PC-3 (cell line): ENCODE results near the gene MBNL1. TPM values are rescaled to one million over a fixed set of nuclear protein-coding genes. Genes with fewer than 3 reads are reported as not detected.

Experiments used
- ATAC-seq: fragments of 200-7000 bp; cut with Tn5 transposase; 2 replicates; pipeline ENCODE4 v1.9.1; 2020; ENCODE audit warnings: mild to moderate bottlenecking, moderate library complexity
- BruUV-seq: library from RNA; stranded (reverse); fragments of 400-500 nt; replicated peaks from 2 replicates; lab custom pipeline; 2021; lab: Mats Ljungman, UMichigan
- CTCF ChIA-PET: fragments of 300-600 bp; sonication (Branson Sonifier 250); formaldehyde crosslinking; loops from one replicate; lab custom pipeline; 2022; ENCODE audit warnings: antibody characterized with exemption; lab: Charles Lee
- POLR2A ChIA-PET: fragments of 300-600 bp; sonication (Branson Sonifier 250); formaldehyde crosslinking; loops from one replicate; lab custom pipeline; 2022; ENCODE audit warnings: antibody characterized with exemption; ENCODE audit not compliant: unreplicated experiment; lab: Charles Lee
- DNase-seq: peaks from one replicate; pipeline ENCODE4 v3.0.0-alpha.2; 2015
- H2AFZ ChIP-seq: fragments of 300-600 bp; sonication (generic); 2 replicates; pipeline ENCODE4 v1.6.0; 2016; ENCODE audit warnings: antibody characterized with exemption, low read length
- H3F3A ChIP-seq: fragments of 300-600 bp; sonication (generic); one replicate; pipeline ENCODE4 v1.6.0; 2017; ENCODE audit warnings: antibody characterized with exemption, low read length, control low read depth, mild to moderate bottlenecking; ENCODE audit not compliant: unreplicated experiment
- H3K27ac ChIP-seq: fragments of 300-600 bp; sonication (generic); 2 replicates; pipeline ENCODE4 v1.5.1; 2016; ENCODE audit warnings: mild to moderate bottlenecking, low read length
- H3K27me3 ChIP-seq: fragments of 300-600 bp; sonication (generic); 2 replicates; pipeline ENCODE4 v1.6.1; 2016; ENCODE audit warnings: low read length, mixed read lengths
- H3K36me3 ChIP-seq: fragments of 300-600 bp; sonication (generic); 2 replicates; pipeline ENCODE4 v1.6.1; 2016; ENCODE audit warnings: low read depth, mixed run types, low read length, mixed read lengths
- H3K4me1 ChIP-seq: fragments of 300-600 bp; sonication (generic); 2 replicates; pipeline ENCODE4 v1.5.1; 2016; ENCODE audit warnings: low read length; ENCODE audit not compliant: insufficient read depth
- H3K4me2 ChIP-seq: fragments of 300-600 bp; sonication (generic); 2 replicates; pipeline ENCODE4 v1.6.0; 2016; ENCODE audit warnings: low read length
- H3K4me3 ChIP-seq: fragments of 300-600 bp; sonication (generic); 2 replicates; pipeline ENCODE4 v1.5.1; 2016; ENCODE audit warnings: mild to moderate bottlenecking, low read length, mixed read lengths
- H3K79me2 ChIP-seq: fragments of 300-600 bp; sonication (generic); 2 replicates; pipeline ENCODE4 v1.6.1; 2017; ENCODE audit warnings: low read length, mixed read lengths
- H3K9ac ChIP-seq: fragments of 300-600 bp; sonication (generic); 2 replicates; pipeline ENCODE4 v1.6.0; 2016; ENCODE audit warnings: mild to moderate bottlenecking, low read length
- H3K9me2 ChIP-seq: fragments of 300-600 bp; sonication (generic); replicated peaks from 2 replicates; pipeline ENCODE4 v1.6.1; 2016; ENCODE audit warnings: mixed run types, low read length, mixed read lengths
- H3K9me3 ChIP-seq: fragments of 300-600 bp; sonication (generic); 2 replicates; pipeline ENCODE4 v1.6.1; 2016; ENCODE audit warnings: low read length, mixed read lengths
- H4K20me1 ChIP-seq: fragments of 300-600 bp; sonication (generic); 2 replicates; pipeline ENCODE4 v1.6.1; 2016; ENCODE audit warnings: low read length, mixed read lengths
- EZH2 ChIP-seq: fragments of 300-600 bp; sonication (generic); IDR thresholded peaks from one replicate; pipeline ENCODE4 v1.6.1; 2017; ENCODE audit warnings: antibody characterized with exemption, mild to moderate bottlenecking, low read length; ENCODE audit not compliant: unreplicated experiment
- EZH2phosphoT487 ChIP-seq: fragments of 300-600 bp; sonication (generic); IDR thresholded peaks from 2 replicates; pipeline ENCODE4 v1.6.1; 2018; ENCODE audit warnings: mild to moderate bottlenecking, antibody characterized with exemption, low read length, borderline replicate concordance
- intact Hi-C: fragments of 100-400 bp; cut with micrococcal nuclease; formaldehyde crosslinking; loops from 2 replicates; pipeline ENCODE4 v1.9.0; 2023
- total RNA-seq: library from RNA; depleted of rRNA; stranded (reverse); fragments of >200 nt; gene quantifications from 2 replicates; pipeline ENCODE4 v1.2.3, GENCODE V29; 2014
- TF ChIP-seq, protein P1 (sequence below): fragments of 300-600 bp; sonication (generic); conservative IDR thresholded peaks from 2 replicates; pipeline ENCODE4 v1.5.1; 2017; ENCODE audit warnings: antibody characterized with exemption, low read depth, mild to moderate bottlenecking, low read length

MBNL1 gene
- total RNA-seq, 1 experiment from 2014 or later = 161 TPM

- Histone ChIP-seq H3F3A (no peaks in the 10 kb centered on the region), H3K9me3 (no peaks in the 10 kb centered on the region), H3K27me3 (no peaks in the 10 kb centered on the region), H3K4me1 (no peaks in the 10 kb centered on the region), H2AFZ (no peak overlapping the region), H3K36me3 (no peaks in the 10 kb centered on the region), H3K4me3 (no peak overlapping the region), H3K27ac (no peak overlapping the region), H3K9ac (no peak overlapping the region), H4K20me1 (no peaks in the 10 kb centered on the region), H3K9me2 (no peaks in the 10 kb centered on the region), H3K4me2 (no peak overlapping the region), H3K79me2 (no peaks in the 10 kb centered on the region)
- CTCF ChIA-PET = no interaction called here
- ATAC-seq = no peak
- intact Hi-C loops = no loop called here
- POLR2A ChIA-PET = no interaction called here
- TF ChIP-seq EZH2 = no peak
- TF ChIP-seq, protein P1, sequence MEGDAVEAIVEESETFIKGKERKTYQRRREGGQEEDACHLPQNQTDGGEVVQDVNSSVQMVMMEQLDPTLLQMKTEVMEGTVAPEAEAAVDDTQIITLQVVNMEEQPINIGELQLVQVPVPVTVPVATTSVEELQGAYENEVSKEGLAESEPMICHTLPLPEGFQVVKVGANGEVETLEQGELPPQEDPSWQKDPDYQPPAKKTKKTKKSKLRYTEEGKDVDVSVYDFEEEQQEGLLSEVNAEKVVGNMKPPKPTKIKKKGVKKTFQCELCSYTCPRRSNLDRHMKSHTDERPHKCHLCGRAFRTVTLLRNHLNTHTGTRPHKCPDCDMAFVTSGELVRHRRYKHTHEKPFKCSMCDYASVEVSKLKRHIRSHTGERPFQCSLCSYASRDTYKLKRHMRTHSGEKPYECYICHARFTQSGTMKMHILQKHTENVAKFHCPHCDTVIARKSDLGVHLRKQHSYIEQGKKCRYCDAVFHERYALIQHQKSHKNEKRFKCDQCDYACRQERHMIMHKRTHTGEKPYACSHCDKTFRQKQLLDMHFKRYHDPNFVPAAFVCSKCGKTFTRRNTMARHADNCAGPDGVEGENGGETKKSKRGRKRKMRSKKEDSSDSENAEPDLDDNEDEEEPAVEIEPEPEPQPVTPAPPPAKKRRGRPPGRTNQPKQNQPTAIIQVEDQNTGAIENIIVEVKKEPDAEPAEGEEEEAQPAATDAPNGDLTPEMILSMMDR = no peak
- no peak for TF ChIP-seq EZH2phosphoT487
- no peak for DNase-seq
- no TSS peak for BruUV-seq
Observed at GRCh38 chr3:152480282-152480953, 211.7 kb downstream of the MBNL1 start.

GRCh38 chr3:152486364-152486763, 217.6 kb downstream of the MBNL1 start:
- Histone ChIP-seq H3K27ac (no peak overlapping the region), H3K4me1 (no peaks in the 10 kb centered on the region), H2AFZ (no peak overlapping the region), H3F3A (no peaks in the 10 kb centered on the region), H3K79me2 (no peaks in the 10 kb centered on the region), H3K4me3 (no peak overlapping the region), H3K9me3 (no peaks in the 10 kb centered on the region), H4K20me1 (no peaks in the 10 kb centered on the region), H3K9ac (no peak overlapping the region), H3K4me2 (no peak overlapping the region), H3K36me3 (no peaks in the 10 kb centered on the region), H3K9me2 (no peaks in the 10 kb centered on the region), H3K27me3 (no peaks in the 10 kb centered on the region)
- intact Hi-C loops = no loop called here
- POLR2A ChIA-PET = no interaction called here
- CTCF ChIA-PET = no interaction called here
- DNase-seq (no peak), ATAC-seq (no peak)
- BruUV-seq = no TSS peak
- TF ChIP-seq EZH2phosphoT487 = no peak
- TF ChIP-seq, protein P1 = no peak
- TF ChIP-seq EZH2 = no peak

GRCh38 chr3:152488449-152488848, 219.7 kb downstream of the MBNL1 start:
- ATAC-seq = no peak
- H2AFZ ChIP-seq = no peak overlapping the region
- H3K9me3 ChIP-seq = no peaks in the 10 kb centered on the region
- no TSS peak for BruUV-seq
- no peaks in the 10 kb centered on the region for H3K36me3 ChIP-seq
- no peak overlapping the region for H3K27ac ChIP-seq
- TF ChIP-seq, protein P1 = no peak
- TF ChIP-seq EZH2 (no peak), EZH2phosphoT487 (no peak)
- H3K4me1 ChIP-seq = no peaks in the 10 kb centered on the region
- intact Hi-C loops = no loop called here
- H3K27me3 ChIP-seq = no peaks in the 10 kb centered on the region
- H3K4me2 ChIP-seq = no peak overlapping the region
- ChIA-PET POLR2A (no interaction called here), CTCF (no interaction called here)
- no peak for DNase-seq
- no peak overlapping the region for H3K4me3 ChIP-seq
- no peaks in the 10 kb centered on the region for H3K79me2 ChIP-seq
- no peak overlapping the region for H3K9ac ChIP-seq
- H4K20me1 ChIP-seq = no peaks in the 10 kb centered on the region
- H3F3A ChIP-seq = no peaks in the 10 kb centered on the region
- H3K9me2 ChIP-seq = no peaks in the 10 kb centered on the region
